ENCODE data around the gene GALK1. TPM values are rescaled to one million over a fixed set of nuclear protein-coding genes. Genes with fewer than 3 reads are reported as not detected.

Gene GALK1
- total RNA-seq, 1 experiment from 2014 or later: 35.8 TPM

- Histone ChIP-seq H3K9me3 (ENCODE audit: control insufficient read depth, insufficient read depth, low read depth, low read length) (no peaks in the 10 kb centered on the region), H3K27me3 (ENCODE audit: control insufficient read depth, insufficient read depth, low read length) (no peaks in the 10 kb centered on the region), H3K4me1 (ENCODE audit: control insufficient read depth, insufficient read depth, low read length) (no peaks in the 10 kb centered on the region), H3K4me3 (ENCODE audit: low read depth in 2 of 2, low read length in 2 of 2) (no peak overlapping the region), H3K36me3 (ENCODE audit: control insufficient read depth, insufficient read depth, low read length) (no peaks in the 10 kb centered on the region), H3K27ac (ENCODE audit: low read length) (no peak overlapping the region)
- intact Hi-C loops (cut with micrococcal nuclease; ENCODE audit: unreplicated experiment) (no loop called here), in situ Hi-C loops (cut with HindIII; ENCODE audit: low pct_unique_long_range_greater_than_20kb, low sequenced_read_pairs) (no loop called here)
- ATAC-seq: no peak
- no peak for DNase-seq (ENCODE audit: low read depth, low spot score)
- TF ChIP-seq POLR2AphosphoS5 (IDR thresholded peaks at IDR 0.05; ENCODE audit: low read depth, low read length): no peak
- no peak for TF ChIP-seq REST (IDR thresholded peaks at IDR 0.05; ENCODE audit: insufficient read depth in 1 of 2, low read depth in 2 of 2, low read length in 1 of 2)
- TF ChIP-seq, protein P1, sequence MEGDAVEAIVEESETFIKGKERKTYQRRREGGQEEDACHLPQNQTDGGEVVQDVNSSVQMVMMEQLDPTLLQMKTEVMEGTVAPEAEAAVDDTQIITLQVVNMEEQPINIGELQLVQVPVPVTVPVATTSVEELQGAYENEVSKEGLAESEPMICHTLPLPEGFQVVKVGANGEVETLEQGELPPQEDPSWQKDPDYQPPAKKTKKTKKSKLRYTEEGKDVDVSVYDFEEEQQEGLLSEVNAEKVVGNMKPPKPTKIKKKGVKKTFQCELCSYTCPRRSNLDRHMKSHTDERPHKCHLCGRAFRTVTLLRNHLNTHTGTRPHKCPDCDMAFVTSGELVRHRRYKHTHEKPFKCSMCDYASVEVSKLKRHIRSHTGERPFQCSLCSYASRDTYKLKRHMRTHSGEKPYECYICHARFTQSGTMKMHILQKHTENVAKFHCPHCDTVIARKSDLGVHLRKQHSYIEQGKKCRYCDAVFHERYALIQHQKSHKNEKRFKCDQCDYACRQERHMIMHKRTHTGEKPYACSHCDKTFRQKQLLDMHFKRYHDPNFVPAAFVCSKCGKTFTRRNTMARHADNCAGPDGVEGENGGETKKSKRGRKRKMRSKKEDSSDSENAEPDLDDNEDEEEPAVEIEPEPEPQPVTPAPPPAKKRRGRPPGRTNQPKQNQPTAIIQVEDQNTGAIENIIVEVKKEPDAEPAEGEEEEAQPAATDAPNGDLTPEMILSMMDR (IDR thresholded peaks at IDR 0.05): no peak
- no peak for TF ChIP-seq SIN3A (IDR thresholded peaks at IDR 0.05; ENCODE audit: borderline replicate concordance, insufficient read depth, low read depth, low read length)
- no TSS peak for BruUV-seq (replicated peaks)
- ChIA-PET CTCF (no interaction called here), POLR2A (no interaction called here)
Measured at GRCh38 chr17:75740631-75741077, 24.3 kb downstream of the GALK1 start.

DNA sequence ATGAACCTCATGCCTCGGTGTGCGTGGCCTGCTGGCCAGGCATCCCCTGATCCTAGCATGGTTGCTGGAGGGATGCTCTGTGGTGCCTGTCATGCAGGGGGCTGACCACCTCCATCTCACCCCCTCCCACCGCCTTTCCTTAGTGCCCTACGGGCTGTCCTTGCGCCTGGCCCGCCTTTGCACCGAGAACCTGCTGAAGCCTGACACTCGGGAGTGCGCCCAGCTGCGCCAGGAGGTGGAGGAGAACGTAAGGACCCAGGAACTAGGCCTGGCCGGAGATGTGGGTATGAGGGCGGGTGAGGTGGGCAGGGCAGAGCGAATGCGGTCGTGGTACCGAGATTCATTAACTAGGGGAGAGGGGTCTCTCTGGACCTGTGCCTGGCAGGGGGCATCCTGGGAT, 24.8 kb downstream of the GALK1 start:
- Histone ChIP-seq H3K27ac (ENCODE audit: low read length) (no peak overlapping the region), H3K4me1 (ENCODE audit: control insufficient read depth, insufficient read depth, low read length) (no peaks in the 10 kb centered on the region), H3K36me3 (ENCODE audit: control insufficient read depth, insufficient read depth, low read length) (no peaks in the 10 kb centered on the region), H3K9me3 (ENCODE audit: control insufficient read depth, insufficient read depth, low read depth, low read length) (no peaks in the 10 kb centered on the region), H3K27me3 (ENCODE audit: control insufficient read depth, insufficient read depth, low read length) (no peaks in the 10 kb centered on the region), H3K4me3 (ENCODE audit: low read depth in 2 of 2, low read length in 2 of 2) (no peak overlapping the region)
- in situ Hi-C loops (cut with HindIII; ENCODE audit: low pct_unique_long_range_greater_than_20kb, low sequenced_read_pairs): no loop called here
- intact Hi-C loops (cut with micrococcal nuclease; ENCODE audit: unreplicated experiment): no loop called here
- TF ChIP-seq, protein P1 (IDR thresholded peaks at IDR 0.05): no peak
- TF ChIP-seq SIN3A (IDR thresholded peaks at IDR 0.05; ENCODE audit: borderline replicate concordance, insufficient read depth, low read depth, low read length) (no peak), POLR2AphosphoS5 (IDR thresholded peaks at IDR 0.05; ENCODE audit: low read depth, low read length) (no peak), TCF7L2 (IDR thresholded peaks at IDR 0.05; ENCODE audit: low read depth, low read length) (no peak)
- ChIA-PET POLR2A (no interaction called here), CTCF (no interaction called here)
- BruUV-seq (replicated peaks): no TSS peak
- DNase-seq (ENCODE audit: low read depth, low spot score) (no peak), ATAC-seq (no peak)

All from Panc1 (cell line).